Fibroblast of villous mesenchyme (primary cell): ENCODE results near the gene NTRK3. TPM values are rescaled to one million over a fixed set of nuclear protein-coding genes. Genes with fewer than 3 reads are reported as not detected.

Experiments
- DNase-seq: peaks from one replicate; pipeline ENCODE4 v3.0.0-alpha.2; 2010; ENCODE audit warnings: low read depth
- H3K4me3 ChIP-seq: 2 replicates; pipeline ENCODE4 v1.5.1; 2011; ENCODE audit warnings: low read depth, mild to moderate bottlenecking, low read length
- total RNA-seq: library from RNA; depleted of rRNA; stranded (reverse); fragments of >200 nt; gene quantifications from 2 replicates; pipeline ENCODE4 v1.2.3, GENCODE V29; 2012
- TF ChIP-seq, protein P1 (sequence below): IDR thresholded peaks from 2 replicates; pipeline ENCODE4 v1.5.1; 2012; ENCODE audit warnings: low read depth, mild to moderate bottlenecking, low read length; ENCODE audit not compliant: insufficient read depth

Gene NTRK3
- total RNA-seq, 1 donor = not detected

DNA sequence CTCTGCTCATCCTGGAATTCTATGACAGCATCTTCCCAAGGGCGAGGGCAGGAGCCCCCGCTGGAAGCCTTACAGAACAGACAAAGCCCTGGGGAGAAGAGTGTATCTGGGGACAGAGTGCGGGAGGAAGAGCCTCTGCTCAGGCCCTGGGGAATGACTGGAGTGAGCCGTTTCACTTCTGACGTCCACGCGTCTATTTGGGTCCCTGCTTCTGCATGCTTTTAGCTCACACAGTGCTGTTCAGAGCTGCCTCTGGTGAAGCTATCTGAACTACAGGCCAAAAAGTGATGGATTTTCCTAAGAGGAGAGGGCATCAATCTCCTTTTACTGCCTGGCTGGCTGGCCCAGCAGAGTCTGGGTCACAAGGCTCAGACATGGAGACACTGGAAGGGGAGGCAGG is 311.8 kb downstream of the NTRK3 start:
- no peak overlapping the region for H3K4me3 ChIP-seq
- DNase-seq = no peak
- TF ChIP-seq, protein P1, sequence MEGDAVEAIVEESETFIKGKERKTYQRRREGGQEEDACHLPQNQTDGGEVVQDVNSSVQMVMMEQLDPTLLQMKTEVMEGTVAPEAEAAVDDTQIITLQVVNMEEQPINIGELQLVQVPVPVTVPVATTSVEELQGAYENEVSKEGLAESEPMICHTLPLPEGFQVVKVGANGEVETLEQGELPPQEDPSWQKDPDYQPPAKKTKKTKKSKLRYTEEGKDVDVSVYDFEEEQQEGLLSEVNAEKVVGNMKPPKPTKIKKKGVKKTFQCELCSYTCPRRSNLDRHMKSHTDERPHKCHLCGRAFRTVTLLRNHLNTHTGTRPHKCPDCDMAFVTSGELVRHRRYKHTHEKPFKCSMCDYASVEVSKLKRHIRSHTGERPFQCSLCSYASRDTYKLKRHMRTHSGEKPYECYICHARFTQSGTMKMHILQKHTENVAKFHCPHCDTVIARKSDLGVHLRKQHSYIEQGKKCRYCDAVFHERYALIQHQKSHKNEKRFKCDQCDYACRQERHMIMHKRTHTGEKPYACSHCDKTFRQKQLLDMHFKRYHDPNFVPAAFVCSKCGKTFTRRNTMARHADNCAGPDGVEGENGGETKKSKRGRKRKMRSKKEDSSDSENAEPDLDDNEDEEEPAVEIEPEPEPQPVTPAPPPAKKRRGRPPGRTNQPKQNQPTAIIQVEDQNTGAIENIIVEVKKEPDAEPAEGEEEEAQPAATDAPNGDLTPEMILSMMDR = no peak

DNA sequence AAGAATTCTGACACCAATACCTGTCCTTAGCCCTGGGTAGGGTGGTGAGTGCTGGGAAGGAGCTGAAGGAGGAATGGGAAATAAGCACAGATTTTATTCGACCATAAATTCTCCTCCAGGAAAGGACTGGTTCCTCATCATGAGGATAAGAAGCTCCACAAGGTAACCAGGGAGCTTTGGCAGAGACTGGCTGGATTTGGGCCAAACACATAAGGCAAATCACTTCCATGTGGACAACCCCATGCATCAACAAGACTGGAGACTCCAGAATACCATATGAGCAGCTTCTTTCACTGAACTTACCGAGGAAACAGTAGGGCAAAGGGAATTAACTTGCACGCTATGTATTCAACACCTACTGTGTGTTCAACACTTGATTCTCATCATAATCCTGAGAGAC is 312.5 kb downstream of the NTRK3 start:
- H3K4me3 ChIP-seq = no peak overlapping the region
- DNase-seq = no peak
- TF ChIP-seq, protein P1 = no peak

DNA sequence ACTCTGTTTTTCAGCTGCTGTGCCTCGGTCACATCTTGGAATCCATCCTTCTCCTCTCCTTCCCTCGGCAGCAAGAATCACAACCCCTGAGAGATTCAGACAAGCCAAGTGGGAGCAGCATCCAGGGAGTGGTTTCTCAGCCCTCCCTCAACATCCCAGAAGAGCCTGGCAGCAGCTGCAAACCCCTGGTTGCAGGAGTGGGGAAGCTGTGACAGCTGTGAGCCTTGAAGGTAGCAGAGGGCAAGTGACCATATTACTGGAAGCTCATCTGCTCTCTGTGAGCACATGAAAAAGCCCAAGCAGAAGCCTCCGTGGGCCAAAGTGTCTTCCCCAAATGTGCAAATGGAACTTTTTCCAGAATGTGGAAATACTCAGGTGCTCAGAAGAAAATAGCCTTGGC is 312.9 kb downstream of the NTRK3 start:
- no peak overlapping the region for H3K4me3 ChIP-seq
- TF ChIP-seq, protein P1 = no peak
- no peak for DNase-seq

DNA sequence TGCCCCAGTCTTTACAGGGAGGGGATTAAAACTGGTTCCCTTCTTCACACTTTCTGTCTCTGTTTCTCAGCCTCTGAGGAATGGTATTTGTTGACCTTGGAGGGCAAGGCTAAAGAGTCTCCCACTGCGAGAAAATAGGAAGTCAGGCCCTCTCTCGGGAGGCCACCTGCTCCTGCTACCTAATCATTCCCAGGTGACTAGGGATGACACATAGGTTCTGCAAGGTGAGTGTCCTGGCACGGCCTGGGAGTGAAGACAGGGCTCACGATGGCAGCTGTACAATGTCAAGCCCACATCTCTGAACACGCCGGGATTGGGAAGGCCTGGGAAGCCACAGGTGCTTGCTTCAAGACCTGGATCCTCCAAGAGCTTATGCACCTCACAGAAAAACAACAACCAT is 314.2 kb downstream of the NTRK3 start:
- no peak overlapping the region for H3K4me3 ChIP-seq
- no peak for DNase-seq
- TF ChIP-seq, protein P1 = no peak

DNA sequence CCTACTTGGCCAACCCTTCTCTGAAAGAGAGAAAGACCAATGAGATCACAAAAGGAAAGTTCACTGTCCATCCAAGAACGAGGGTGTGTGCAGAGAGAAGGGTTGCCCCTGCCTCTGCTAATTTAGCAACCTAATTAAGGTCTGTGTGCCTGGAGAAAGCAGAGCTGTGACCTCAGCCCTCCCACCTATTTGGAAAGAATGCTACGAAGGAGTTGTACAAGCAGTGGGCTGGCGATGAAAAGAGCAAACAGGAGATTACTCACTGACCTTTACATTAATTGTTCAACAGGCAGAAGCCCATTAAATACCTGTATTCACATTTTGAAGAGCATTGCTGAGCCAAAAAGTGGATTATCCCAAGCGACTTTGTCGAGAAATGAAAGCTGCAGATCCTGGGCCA is 314.9 kb downstream of the NTRK3 start:
- TF ChIP-seq, protein P1 = no peak
- no peak overlapping the region for H3K4me3 ChIP-seq
- DNase-seq = no peak

DNA sequence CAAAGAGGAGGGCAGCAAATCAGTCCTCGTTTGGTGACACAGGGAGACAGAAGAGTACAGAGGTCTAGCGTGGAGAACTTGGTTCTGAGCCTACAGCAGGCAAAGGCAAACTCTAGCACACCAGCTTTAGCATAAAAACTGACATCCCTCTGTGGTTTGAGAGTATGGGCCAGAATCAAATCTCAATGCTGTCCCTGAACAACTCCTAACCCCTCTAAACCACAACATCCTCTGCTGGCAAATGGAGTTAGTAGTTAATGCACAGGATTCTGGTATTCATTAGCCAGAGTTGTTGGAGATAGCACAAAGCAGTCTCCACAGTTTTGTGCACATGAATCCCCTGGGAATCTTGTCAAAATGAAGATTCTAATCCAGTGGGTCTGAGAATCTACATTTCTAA is 315.8 kb downstream of the NTRK3 start:
- TF ChIP-seq, protein P1 = no peak
- no peak overlapping the region for H3K4me3 ChIP-seq
- no peak for DNase-seq

DNA sequence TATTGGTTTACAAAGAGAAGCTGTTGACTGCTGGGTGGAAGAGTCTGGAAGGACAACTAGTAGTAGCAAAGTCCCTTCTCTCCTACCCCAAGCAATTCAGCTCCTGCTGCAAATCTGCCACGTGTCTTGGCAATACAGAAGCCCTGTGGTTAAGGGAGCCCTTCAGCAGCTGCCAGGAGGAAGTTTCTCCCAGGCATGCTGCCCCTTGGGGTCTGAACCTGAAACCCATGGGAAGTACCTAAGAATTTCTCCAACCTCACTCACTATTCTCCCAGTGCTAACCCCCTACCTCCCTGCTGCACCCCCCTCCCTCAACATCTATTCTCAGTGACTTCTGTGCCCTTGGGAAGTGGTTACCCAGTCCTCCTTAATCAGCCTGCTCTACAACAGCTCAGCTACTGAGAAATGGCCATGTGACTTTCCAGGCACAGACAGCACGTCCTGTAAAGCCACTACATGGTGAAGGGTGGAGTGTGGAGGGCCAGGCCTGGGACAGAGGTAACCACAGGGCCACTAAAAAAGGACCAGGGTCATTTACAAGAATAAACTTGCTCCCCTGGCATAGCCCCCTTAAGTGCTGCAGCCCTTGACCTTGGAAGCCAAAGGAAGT is 316.6 kb downstream of the NTRK3 start:
- no peak overlapping the region for H3K4me3 ChIP-seq
- no peak for DNase-seq
- TF ChIP-seq, protein P1 = no peak
